Gastroesophageal sphincter (tissue), 3 donors: ENCODE data around the gene DSCAML1.

ENCODE experiments used
- POLR2A ChIP-seq, 2 donors: fragments of 450-650 bp; IDR thresholded peaks; one replicate each; pipeline ENCODE4 v1.6.1; 2017; ENCODE audit warnings: antibody characterized with exemption in 2 of 2, mild to moderate bottlenecking in 2 of 2, moderate library complexity in 1 of 2
- POLR2AphosphoS5 ChIP-seq: sonication (generic); formaldehyde crosslinking; IDR thresholded peaks from one replicate; pipeline ENCODE4 v1.6.1; 2017; ENCODE audit warnings: antibody characterized with exemption
- TF ChIP-seq, protein P1 (sequence below), 4 experiments: fragments of 200-600 bp in 2 of 4; fragments of 450-650 bp in 2 of 4; sonication (generic) in 1 of 4; IDR thresholded peaks; one replicate each; pipeline ENCODE4 v1.5.1; 2017 to 2019; ENCODE audit warnings: antibody characterized with exemption in 4 of 4, mild to moderate bottlenecking in 2 of 4, moderate library complexity in 2 of 4

DNA sequence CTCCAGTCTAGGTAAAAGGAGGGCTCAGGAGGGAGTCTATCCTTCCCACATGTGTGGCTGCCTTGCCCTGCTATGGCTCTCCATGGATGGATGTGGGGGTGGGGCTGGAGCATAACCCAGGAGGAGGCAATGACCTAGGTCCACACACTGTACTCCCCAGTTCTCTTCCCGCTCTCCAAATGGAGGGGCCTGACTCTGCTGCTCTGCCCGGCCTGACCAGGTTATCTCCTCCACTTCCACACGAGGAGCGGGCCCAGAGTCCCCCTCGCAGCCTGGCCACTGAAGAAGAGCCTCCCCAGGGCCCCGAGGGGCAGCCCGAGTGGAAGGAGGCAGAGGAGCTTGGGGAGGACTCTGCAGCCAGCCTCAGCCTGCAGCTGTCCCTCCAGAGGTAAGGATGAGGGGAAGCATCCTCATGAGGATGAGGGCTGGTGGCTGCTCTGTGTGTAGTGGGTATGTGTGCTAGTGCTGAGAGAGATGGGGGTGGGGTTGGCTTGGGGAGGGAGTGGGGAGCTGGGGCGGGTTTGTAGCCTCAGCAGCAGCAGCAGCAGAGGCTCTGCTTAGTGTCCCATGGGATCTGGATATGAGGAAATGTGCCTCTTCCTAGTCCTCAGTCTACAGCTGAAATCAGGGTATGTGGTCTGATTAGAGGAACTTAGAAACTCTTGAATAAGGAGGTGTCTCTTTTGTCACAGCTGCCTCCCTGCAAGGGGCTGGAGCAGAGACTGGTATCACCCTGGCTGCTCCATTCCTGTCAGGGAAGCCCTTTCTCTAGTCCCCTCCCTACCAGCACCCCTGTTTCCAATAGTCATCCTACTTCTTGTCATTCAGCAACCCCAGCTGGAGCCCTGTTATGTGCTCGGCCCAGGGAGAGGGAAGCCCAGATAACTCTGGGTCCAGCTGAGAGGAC is 415.3 kb downstream of the DSCAML1 start:
- TF ChIP-seq POLR2AphosphoS5 = no peak
- TF ChIP-seq, protein P1, sequence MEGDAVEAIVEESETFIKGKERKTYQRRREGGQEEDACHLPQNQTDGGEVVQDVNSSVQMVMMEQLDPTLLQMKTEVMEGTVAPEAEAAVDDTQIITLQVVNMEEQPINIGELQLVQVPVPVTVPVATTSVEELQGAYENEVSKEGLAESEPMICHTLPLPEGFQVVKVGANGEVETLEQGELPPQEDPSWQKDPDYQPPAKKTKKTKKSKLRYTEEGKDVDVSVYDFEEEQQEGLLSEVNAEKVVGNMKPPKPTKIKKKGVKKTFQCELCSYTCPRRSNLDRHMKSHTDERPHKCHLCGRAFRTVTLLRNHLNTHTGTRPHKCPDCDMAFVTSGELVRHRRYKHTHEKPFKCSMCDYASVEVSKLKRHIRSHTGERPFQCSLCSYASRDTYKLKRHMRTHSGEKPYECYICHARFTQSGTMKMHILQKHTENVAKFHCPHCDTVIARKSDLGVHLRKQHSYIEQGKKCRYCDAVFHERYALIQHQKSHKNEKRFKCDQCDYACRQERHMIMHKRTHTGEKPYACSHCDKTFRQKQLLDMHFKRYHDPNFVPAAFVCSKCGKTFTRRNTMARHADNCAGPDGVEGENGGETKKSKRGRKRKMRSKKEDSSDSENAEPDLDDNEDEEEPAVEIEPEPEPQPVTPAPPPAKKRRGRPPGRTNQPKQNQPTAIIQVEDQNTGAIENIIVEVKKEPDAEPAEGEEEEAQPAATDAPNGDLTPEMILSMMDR (IDR thresholded peaks at IDR 0.05) = no peak
- no peak for TF ChIP-seq POLR2A (IDR thresholded peaks at IDR 0.05)
